CD4-positive, CD25-positive, alpha-beta regulatory T cell (primary cell): ENCODE data around the gene BCAS1. TPM values are rescaled to one million over a fixed set of nuclear protein-coding genes. Genes with fewer than 3 reads are reported as not detected.

ENCODE experiments used
- ATAC-seq, 2 donors: fragments of 150-1000 bp; cut with Tn5 transposase; one replicate each; pipeline ENCODE4 v1.10.0; 2021; ENCODE audit warnings: low read depth in 2 of 2, moderate number of reproducible peaks in 2 of 2, moderate library complexity in 1 of 2
- DNase-seq, 3 donors: peaks; one replicate each; pipeline versions ENCODE4 v3.0.0 to v3.0.0-alpha.2; 2012 to 2022; ENCODE audit warnings: mixed read lengths in 1 of 3
- H3K27ac ChIP-seq: one replicate; pipeline ENCODE4 v1.7.0; 2013; ENCODE audit warnings: mild to moderate bottlenecking, low read length; ENCODE audit not compliant: insufficient read depth, poor library complexity, severe bottlenecking
- H3K27me3 ChIP-seq: one replicate; pipeline ENCODE4 v1.7.0; 2013; ENCODE audit warnings: low read length; ENCODE audit not compliant: control insufficient read depth, insufficient read depth
- H3K36me3 ChIP-seq: one replicate; pipeline ENCODE4 v1.7.0; 2013; ENCODE audit warnings: mild to moderate bottlenecking, low read length, moderate library complexity; ENCODE audit not compliant: control insufficient read depth, insufficient read depth
- H3K4me1 ChIP-seq: 2 replicates; pipeline ENCODE4 v1.7.0; 2013; ENCODE audit warnings: mild to moderate bottlenecking, low read length; ENCODE audit not compliant: insufficient read depth, control insufficient read depth, poor library complexity, severe bottlenecking
- H3K4me3 ChIP-seq: one replicate; pipeline ENCODE4 v1.7.0; 2013; ENCODE audit warnings: low read depth, mild to moderate bottlenecking, low read length, moderate library complexity
- H3K9me3 ChIP-seq, 2 experiments: 1 replicate in 1 of 2; 2 replicates in 1 of 2; pipeline ENCODE4 v1.7.0; 2013; ENCODE audit warnings: low read length in 2 of 2, mild to moderate bottlenecking in 1 of 2, moderate library complexity in 1 of 2; ENCODE audit not compliant: control insufficient read depth in 2 of 2
- H3K27ac Mint-ChIP-seq, 3 donors: one replicate each; pipeline ENCODE4 v1.8.0; 2020 to 2022; ENCODE audit warnings: mild to moderate bottlenecking in 3 of 3, mixed read lengths in 3 of 3, moderate library complexity in 2 of 3
- H3K27me3 Mint-ChIP-seq: one replicate; pipeline ENCODE4 v1.8.0; 2022; ENCODE audit warnings: mild to moderate bottlenecking, mixed read lengths
- H3K36me3 Mint-ChIP-seq: one replicate; pipeline ENCODE4 v1.8.0; 2020; ENCODE audit warnings: mixed read lengths
- H3K4me1 Mint-ChIP-seq, 4 donors: one replicate each; pipeline ENCODE4 v1.8.0; 2020 to 2022; ENCODE audit warnings: mixed read lengths in 4 of 4, mild to moderate bottlenecking in 1 of 4
- H3K4me3 Mint-ChIP-seq, 4 donors: one replicate each; pipeline ENCODE4 v1.8.0; 2020 to 2022; ENCODE audit warnings: mild to moderate bottlenecking in 4 of 4, mixed read lengths in 4 of 4, moderate library complexity in 3 of 4
- H3K9me3 Mint-ChIP-seq, 7 donors: one replicate each; pipeline ENCODE4 v1.8.0; 2020 to 2022; ENCODE audit warnings: mixed read lengths in 7 of 7, mild to moderate bottlenecking in 3 of 7, moderate library complexity in 2 of 7
- polyA plus RNA-seq, 4 donors: library from polyadenylated mRNA; unstranded; fragments of 300-500 nt; fragmentation: Illumina TruSeq; gene quantifications; one replicate each; pipeline ENCODE4 v1.2.3, GENCODE V29; 2021
- total RNA-seq: library from RNA; stranded (reverse); gene quantifications from one replicate; pipeline ENCODE4 v1.2.3, GENCODE V29; 2022

BCAS1 gene
- total and polyA plus RNA-seq, 5 donors from 2014 or later: 0.81 to 17.3 (median 12.9) TPM

GRCh38 chr20:54021446-54022235 is 48.8 kb downstream of the BCAS1 start:
- Mint-ChIP-seq H3K36me3 (peaks cover 3% of the 10 kb centered on the region), H3K4me3 (no peak overlapping the region), H3K27me3 (peaks cover 14% of the 10 kb centered on the region), H3K4me1 (peaks cover 0 to 7% (median 2%) of the 10 kb centered on the region in 4 donors), H3K27ac (no peak overlapping the region), H3K9me3 (peaks cover 0 to 4% (median 0%) of the 10 kb centered on the region in 7 donors)
- no peak for ATAC-seq
- Histone ChIP-seq H3K9me3 (no peaks in the 10 kb centered on the region), H3K4me1 (no peaks in the 10 kb centered on the region), H3K4me3 (no peak overlapping the region), H3K27ac (no peak overlapping the region), H3K36me3 (no peaks in the 10 kb centered on the region), H3K27me3 (no peaks in the 10 kb centered on the region)
- DNase-seq: no peak

GRCh38 chr20:54020868-54021267 is 49.5 kb downstream of the BCAS1 start:
- peaks cover 14% of the 10 kb centered on the region for H3K27me3 Mint-ChIP-seq
- no peak for DNase-seq
- H3K4me3 Mint-ChIP-seq: no peak overlapping the region
- H3K27ac ChIP-seq: no peak overlapping the region
- H3K9me3 Mint-ChIP-seq: peaks cover 0 to 4% (median 0%) of the 10 kb centered on the region in 7 donors
- no peak overlapping the region for H3K4me3 ChIP-seq
- H3K36me3 Mint-ChIP-seq: peaks cover 3% of the 10 kb centered on the region
- H3K4me1 ChIP-seq: no peaks in the 10 kb centered on the region
- H3K9me3 ChIP-seq: no peaks in the 10 kb centered on the region
- H3K27me3 ChIP-seq: no peaks in the 10 kb centered on the region
- no peak overlapping the region for H3K27ac Mint-ChIP-seq
- H3K4me1 Mint-ChIP-seq: peaks cover 0 to 7% (median 2%) of the 10 kb centered on the region in 4 donors
- H3K36me3 ChIP-seq: no peaks in the 10 kb centered on the region
- no peak for ATAC-seq

- no peak overlapping the region for H3K27ac Mint-ChIP-seq
- DNase-seq: no peak
- no peak for ATAC-seq
- H3K36me3 ChIP-seq: no peaks in the 10 kb centered on the region
- peaks cover 0 to 7% (median 2%) of the 10 kb centered on the region in 4 donors for H3K4me1 Mint-ChIP-seq
- H3K27me3 ChIP-seq: no peaks in the 10 kb centered on the region
- no peak overlapping the region for H3K27ac ChIP-seq
- H3K4me3 ChIP-seq: no peak overlapping the region
- no peaks in the 10 kb centered on the region for H3K4me1 ChIP-seq
- H3K27me3 Mint-ChIP-seq: peaks cover 14% of the 10 kb centered on the region
- H3K9me3 ChIP-seq: no peaks in the 10 kb centered on the region
- peaks cover 0 to 4% (median 0%) of the 10 kb centered on the region in 7 donors for H3K9me3 Mint-ChIP-seq
- no peak overlapping the region for H3K4me3 Mint-ChIP-seq
- peaks cover 3% of the 10 kb centered on the region for H3K36me3 Mint-ChIP-seq
Observed at GRCh38 chr20:54020348-54020747, 50.0 kb downstream of the BCAS1 start.

- Mint-ChIP-seq H3K4me1 (peaks cover 0 to 7% (median 1%) of the 10 kb centered on the region in 4 donors), H3K27me3 (peaks cover 14% of the 10 kb centered on the region), H3K9me3 (peaks cover 0 to 4% (median 0%) of the 10 kb centered on the region in 7 donors), H3K4me3 (no peak overlapping the region), H3K27ac (no peak overlapping the region), H3K36me3 (peaks cover 3% of the 10 kb centered on the region)
- no peaks in the 10 kb centered on the region for H3K27me3 ChIP-seq
- DNase-seq (no peak), ATAC-seq (no peak)
- no peaks in the 10 kb centered on the region for H3K9me3 ChIP-seq
- H3K4me3 ChIP-seq: no peak overlapping the region
- H3K4me1 ChIP-seq: no peaks in the 10 kb centered on the region
- no peaks in the 10 kb centered on the region for H3K36me3 ChIP-seq
- no peak overlapping the region for H3K27ac ChIP-seq
Observed at GRCh38 chr20:54019585-54019984, 50.8 kb downstream of the BCAS1 start.

- H3K27ac Mint-ChIP-seq: no peak overlapping the region
- Histone ChIP-seq H3K36me3 (no peaks in the 10 kb centered on the region), H3K27me3 (no peaks in the 10 kb centered on the region), H3K4me3 (no peak overlapping the region), H3K4me1 (no peaks in the 10 kb centered on the region), H3K27ac (no peak overlapping the region), H3K9me3 (no peaks in the 10 kb centered on the region)
- H3K36me3 Mint-ChIP-seq: no peaks in the 10 kb centered on the region
- ATAC-seq (no peak), DNase-seq (no peak)
- H3K9me3 Mint-ChIP-seq: peaks cover 0 to 4% (median 0%) of the 10 kb centered on the region in 7 donors
- peaks cover 0 to 7% (median 1%) of the 10 kb centered on the region in 4 donors for H3K4me1 Mint-ChIP-seq
- peaks cover 14% of the 10 kb centered on the region for H3K27me3 Mint-ChIP-seq
- no peak overlapping the region for H3K4me3 Mint-ChIP-seq
Observed at GRCh38 chr20:54019127-54019526, 51.3 kb downstream of the BCAS1 start.

GRCh38 chr20:54017846-54018245 is 52.5 kb downstream of the BCAS1 start:
- Histone ChIP-seq H3K4me3 (no peak overlapping the region), H3K9me3 (no peaks in the 10 kb centered on the region), H3K27me3 (no peaks in the 10 kb centered on the region), H3K36me3 (no peaks in the 10 kb centered on the region), H3K27ac (no peak overlapping the region), H3K4me1 (no peaks in the 10 kb centered on the region)
- DNase-seq (peak in 1 of 3 donors; percentile 78), ATAC-seq (no peak)
- peaks cover 0 to 4% (median 0%) of the 10 kb centered on the region in 7 donors for H3K9me3 Mint-ChIP-seq
- peaks cover 14% of the 10 kb centered on the region for H3K27me3 Mint-ChIP-seq
- H3K36me3 Mint-ChIP-seq: no peaks in the 10 kb centered on the region
- H3K4me3 Mint-ChIP-seq: no peak overlapping the region
- peak overlapping the region in 1 of 3 donors; percentile 27 for H3K27ac Mint-ChIP-seq
- H3K4me1 Mint-ChIP-seq: peaks cover 0 to 7% (median 1%) of the 10 kb centered on the region in 4 donors

- no peaks in the 10 kb centered on the region for H3K4me1 ChIP-seq
- no peak overlapping the region for H3K27ac ChIP-seq
- peaks cover 0 to 2% (median 0%) of the 10 kb centered on the region in 7 donors for H3K9me3 Mint-ChIP-seq
- no peak overlapping the region for H3K27ac Mint-ChIP-seq
- no peak overlapping the region for H3K4me3 Mint-ChIP-seq
- ATAC-seq: no peak
- H3K27me3 ChIP-seq: peaks cover under 1% of the 10 kb centered on the region
- no peak overlapping the region for H3K4me3 ChIP-seq
- no peaks in the 10 kb centered on the region for H3K9me3 ChIP-seq
- H3K36me3 Mint-ChIP-seq: no peaks in the 10 kb centered on the region
- no peaks in the 10 kb centered on the region for H3K36me3 ChIP-seq
- no peak for DNase-seq
- H3K27me3 Mint-ChIP-seq: peaks cover 14% of the 10 kb centered on the region
- peaks cover 0 to 7% (median 1%) of the 10 kb centered on the region in 4 donors for H3K4me1 Mint-ChIP-seq
Observed at GRCh38 chr20:54015496-54015895, 54.9 kb downstream of the BCAS1 start.
